ENCODE results near the gene UTS2R. TPM values are rescaled to one million over a fixed set of nuclear protein-coding genes. Genes with fewer than 3 reads are reported as not detected.
"Not testable (repeated sequence)": the region's sequence is repeated elsewhere in the genome, so short reads cannot be mapped to it uniquely, and the experiment has no call there.

The UTS2R gene
- total RNA-seq, 1 donor from 2014 or later: not detected

DNA sequence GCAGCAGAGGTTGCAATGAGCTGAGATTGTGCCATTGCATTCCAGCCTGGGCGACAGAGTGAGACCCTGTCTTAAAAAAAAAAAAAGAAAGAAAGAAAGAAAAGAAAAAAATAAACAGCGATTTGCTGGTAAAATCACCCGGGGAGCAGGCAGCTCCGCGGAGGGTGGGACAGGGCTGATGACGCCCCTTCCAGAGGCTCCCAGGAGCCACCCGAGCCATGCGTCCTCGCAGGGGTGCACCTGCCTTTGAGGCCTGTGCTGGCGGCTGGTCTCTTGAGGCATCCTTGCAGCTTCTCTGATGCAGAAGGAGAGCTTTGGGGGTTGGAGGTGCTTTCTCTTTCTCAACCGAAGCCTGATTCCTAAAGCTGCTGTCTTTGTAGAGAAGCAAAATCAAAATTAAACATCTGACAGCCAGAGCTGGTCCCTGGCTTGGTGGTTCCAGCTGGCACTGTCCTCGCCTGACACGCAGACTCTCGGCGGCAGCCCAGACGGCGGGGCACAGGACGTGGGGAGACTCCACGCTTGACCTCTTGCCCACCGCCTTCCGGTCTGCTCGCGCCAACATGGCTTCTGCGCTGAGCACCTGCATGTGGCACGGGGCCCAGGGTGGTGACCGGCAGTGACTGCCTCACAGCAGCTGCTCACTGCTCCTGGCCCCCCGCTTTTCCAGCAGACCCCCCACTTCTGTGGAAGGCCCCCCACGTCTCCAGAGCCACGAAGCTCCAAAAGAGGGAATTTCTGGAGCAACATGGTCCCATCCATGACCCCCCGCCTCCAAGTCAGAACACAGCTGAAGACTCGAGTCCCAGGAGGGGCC, 6.6 kb downstream of the UTS2R start:
- H3K36me3 Mint-ChIP-seq (ENCODE audit: low read depth): no peaks in the 10 kb centered on the region
- no peaks in the 10 kb centered on the region for H3K9me3 Mint-ChIP-seq
- H3K27me3 Mint-ChIP-seq (ENCODE audit: insufficient read depth): peaks cover 34% of the 10 kb centered on the region
- DNase-seq (ENCODE audit: low spot score): no peak
- no peak overlapping the region for H3K27ac Mint-ChIP-seq
- intact Hi-C loops (cut with micrococcal nuclease): no loop called here
- no peak overlapping the region for H3K4me3 Mint-ChIP-seq
- H3K4me1 Mint-ChIP-seq (ENCODE audit: low read depth): peaks cover 4% of the 10 kb centered on the region

DNA sequence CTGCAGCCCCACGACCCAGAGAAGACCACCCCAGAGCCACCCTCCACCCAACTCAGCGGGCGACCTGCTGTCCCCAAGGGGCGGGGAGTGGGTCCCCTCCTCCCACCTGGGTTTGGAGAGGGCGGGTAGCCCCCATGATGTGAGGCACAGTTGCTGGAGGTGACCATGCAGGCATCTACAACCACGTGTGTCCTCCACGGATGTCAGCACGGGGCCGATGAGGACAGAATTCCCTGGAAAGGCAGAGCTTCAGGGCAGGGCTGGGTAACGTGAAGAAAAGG, 7.1 kb downstream of the UTS2R start:
- Mint-ChIP-seq H3K36me3 (ENCODE audit: low read depth) (no peaks in the 10 kb centered on the region), H3K9me3 (no peaks in the 10 kb centered on the region), H3K27me3 (ENCODE audit: insufficient read depth) (peaks cover 29% of the 10 kb centered on the region), H3K4me1 (ENCODE audit: low read depth) (no peaks in the 10 kb centered on the region), H3K4me3 (no peak overlapping the region), H3K27ac (no peak overlapping the region)
- DNase-seq (ENCODE audit: low spot score): no peak
- intact Hi-C loops (cut with micrococcal nuclease): no loop called here

DNA sequence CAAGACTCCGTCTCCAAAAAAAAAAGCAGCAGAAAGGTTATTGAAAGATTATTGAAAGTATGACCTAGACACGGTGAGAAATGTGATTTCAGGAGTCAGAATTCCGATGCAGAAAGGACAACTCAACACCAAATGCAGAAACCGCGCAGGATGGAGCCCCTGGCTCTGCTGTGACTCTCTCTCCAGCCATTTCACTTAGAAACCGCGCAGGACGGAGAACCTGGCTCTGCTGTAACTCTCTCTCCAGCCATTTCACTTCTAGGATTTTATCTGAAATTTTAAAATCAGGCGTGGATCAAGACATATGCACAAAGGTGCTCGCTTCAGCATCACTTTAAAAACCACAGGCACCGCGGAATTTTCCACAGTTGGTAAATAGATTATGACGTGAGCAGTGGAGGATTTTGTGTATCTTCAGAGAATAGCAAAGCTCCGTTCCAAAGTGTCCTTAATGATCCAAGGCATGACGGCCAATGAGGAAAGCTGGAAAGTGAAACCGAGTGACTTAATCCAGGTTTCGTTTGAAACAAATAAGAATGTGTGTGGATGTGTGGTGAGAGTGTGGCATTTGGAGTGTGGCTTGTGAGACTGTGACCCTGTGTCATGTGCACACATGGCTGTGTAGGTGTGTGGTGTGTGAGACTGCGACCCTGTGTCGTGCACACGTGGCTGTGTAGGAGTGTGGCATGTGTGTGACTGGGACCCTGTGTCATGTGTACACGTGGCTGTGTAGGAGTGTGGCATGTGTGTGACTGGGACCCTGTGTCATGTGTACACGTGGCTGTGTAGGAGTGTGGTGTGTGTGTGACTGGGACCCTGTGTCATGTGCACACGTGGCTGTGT, 9.5 kb downstream of the UTS2R start:
- Mint-ChIP-seq H3K4me3 (no peak overlapping the region), H3K4me1 (ENCODE audit: low read depth) (no peaks in the 10 kb centered on the region), H3K9me3 (no peaks in the 10 kb centered on the region), H3K36me3 (ENCODE audit: low read depth) (no peaks in the 10 kb centered on the region), H3K27me3 (ENCODE audit: insufficient read depth) (peaks cover 23% of the 10 kb centered on the region), H3K27ac (no peak overlapping the region)
- intact Hi-C loops (cut with micrococcal nuclease): no loop called here
- DNase-seq (ENCODE audit: low spot score): no peak

DNA sequence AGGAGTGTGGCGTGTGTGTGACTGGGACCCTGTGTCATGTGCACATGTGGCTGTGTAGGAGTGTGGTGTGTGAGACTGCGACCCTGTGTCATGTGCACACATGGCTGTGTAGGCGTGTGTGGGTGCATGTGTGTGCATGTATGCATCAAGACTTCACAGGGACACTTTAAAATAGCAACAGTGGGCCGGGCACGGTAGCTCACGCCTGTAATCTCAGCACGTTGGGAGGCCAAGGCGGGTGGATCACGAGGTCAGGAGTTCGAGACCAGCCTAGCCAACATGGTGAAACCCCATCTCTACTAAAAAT, 10.1 kb downstream of the UTS2R start:
- DNase-seq (ENCODE audit: low spot score); intact Hi-C loops (cut with micrococcal nuclease); H3K4me3 Mint-ChIP-seq; H3K9me3 Mint-ChIP-seq; H3K36me3 Mint-ChIP-seq (ENCODE audit: low read depth); H3K4me1 Mint-ChIP-seq (ENCODE audit: low read depth); H3K27ac Mint-ChIP-seq: not testable (repeated sequence)
- peaks cover 19% of the 10 kb centered on the region for H3K27me3 Mint-ChIP-seq (ENCODE audit: insufficient read depth)

DNA sequence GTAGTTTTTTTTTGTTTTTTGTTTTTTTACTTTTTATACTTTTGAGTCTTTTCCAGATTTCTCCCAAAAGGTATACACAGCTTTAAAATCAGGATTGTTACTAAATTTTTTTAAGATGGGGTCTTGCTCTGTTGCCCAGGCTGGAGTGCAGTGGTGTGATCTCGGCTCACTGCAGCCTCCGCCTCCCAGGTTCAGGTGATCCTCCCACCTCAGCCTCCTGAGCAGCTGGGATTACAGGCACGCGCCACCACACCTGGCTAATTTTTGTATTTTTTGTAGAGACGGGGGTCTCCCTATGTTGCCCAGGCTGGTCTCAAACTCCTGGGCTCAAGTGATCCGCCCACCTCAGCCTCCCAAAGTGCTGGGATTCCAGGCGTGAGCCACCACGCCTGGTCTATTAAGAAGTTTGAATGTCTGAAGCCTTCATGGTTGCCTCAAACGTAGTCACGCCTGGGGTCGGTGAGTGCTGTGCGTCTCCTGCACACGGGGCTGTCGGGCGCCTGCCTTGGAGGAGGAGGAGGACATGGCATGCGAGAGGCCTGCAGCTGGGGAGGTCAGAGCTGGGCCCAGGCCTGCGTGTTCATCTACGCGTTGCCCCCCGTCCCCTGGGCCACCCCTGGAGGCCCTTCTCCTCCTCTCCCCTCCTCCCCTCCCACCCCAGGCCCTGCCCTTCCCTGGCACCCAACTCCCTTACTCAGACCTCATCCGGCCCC, 10.8 kb downstream of the UTS2R start:
- H3K4me1 Mint-ChIP-seq (ENCODE audit: low read depth); H3K4me3 Mint-ChIP-seq; intact Hi-C loops (cut with micrococcal nuclease); H3K36me3 Mint-ChIP-seq (ENCODE audit: low read depth); DNase-seq (ENCODE audit: low spot score); H3K9me3 Mint-ChIP-seq; H3K27ac Mint-ChIP-seq: not testable (repeated sequence)
- peaks cover 18% of the 10 kb centered on the region for H3K27me3 Mint-ChIP-seq (ENCODE audit: insufficient read depth)

DNA sequence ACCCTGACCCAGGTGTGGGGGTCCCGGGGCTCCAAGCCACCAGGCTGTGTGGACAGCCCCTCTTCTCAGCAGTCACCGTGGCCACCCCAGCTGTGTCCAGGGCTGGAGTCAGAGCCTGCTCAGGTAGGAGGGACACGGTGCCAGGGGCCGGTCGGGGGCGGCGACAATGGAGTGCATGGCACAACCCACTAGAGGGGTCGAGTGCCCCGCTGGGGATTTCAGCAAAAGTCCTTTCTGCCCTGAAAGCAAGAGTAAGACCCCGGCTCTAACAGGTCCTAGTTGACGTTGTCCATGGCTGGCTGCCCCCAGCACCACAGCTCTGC, 11.3 kb downstream of the UTS2R start:
- Mint-ChIP-seq H3K4me1 (ENCODE audit: low read depth) (peaks cover 4% of the 10 kb centered on the region), H3K36me3 (ENCODE audit: low read depth) (no peaks in the 10 kb centered on the region), H3K4me3 (no peak overlapping the region), H3K9me3 (no peaks in the 10 kb centered on the region), H3K27ac (no peak overlapping the region), H3K27me3 (ENCODE audit: insufficient read depth) (peaks cover 13% of the 10 kb centered on the region)
- no peak for DNase-seq (ENCODE audit: low spot score)
- intact Hi-C loops (cut with micrococcal nuclease): no loop called here

DNA sequence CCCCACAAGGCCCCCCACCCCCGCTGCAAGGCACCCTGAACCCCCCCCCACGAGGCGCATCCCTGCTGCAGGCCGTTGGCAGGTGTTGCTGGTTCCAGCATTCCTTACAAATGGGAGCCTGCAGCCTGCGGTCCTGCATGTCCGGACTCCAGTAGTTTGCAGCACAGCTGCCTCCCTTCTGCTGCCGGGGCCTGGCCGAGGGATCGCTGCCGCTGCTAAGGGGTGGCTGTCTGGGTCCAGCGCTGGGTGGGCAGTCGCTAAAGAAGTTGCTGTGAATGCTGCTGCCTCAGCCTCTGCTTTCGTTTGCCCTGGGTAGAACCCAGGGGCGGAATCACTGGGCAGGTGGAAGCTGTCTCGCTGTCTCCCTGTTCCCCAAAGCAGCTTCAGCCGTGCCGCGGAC, 11.8 kb downstream of the UTS2R start:
- no peaks in the 10 kb centered on the region for H3K36me3 Mint-ChIP-seq (ENCODE audit: low read depth)
- peaks cover 9% of the 10 kb centered on the region for H3K27me3 Mint-ChIP-seq (ENCODE audit: insufficient read depth)
- H3K4me3 Mint-ChIP-seq: no peak overlapping the region
- H3K27ac Mint-ChIP-seq: no peak overlapping the region
- H3K4me1 Mint-ChIP-seq (ENCODE audit: low read depth): peaks cover 4% of the 10 kb centered on the region
- no peak for DNase-seq (ENCODE audit: low spot score)
- H3K9me3 Mint-ChIP-seq: no peaks in the 10 kb centered on the region
- intact Hi-C loops (cut with micrococcal nuclease): no loop called here

DNA sequence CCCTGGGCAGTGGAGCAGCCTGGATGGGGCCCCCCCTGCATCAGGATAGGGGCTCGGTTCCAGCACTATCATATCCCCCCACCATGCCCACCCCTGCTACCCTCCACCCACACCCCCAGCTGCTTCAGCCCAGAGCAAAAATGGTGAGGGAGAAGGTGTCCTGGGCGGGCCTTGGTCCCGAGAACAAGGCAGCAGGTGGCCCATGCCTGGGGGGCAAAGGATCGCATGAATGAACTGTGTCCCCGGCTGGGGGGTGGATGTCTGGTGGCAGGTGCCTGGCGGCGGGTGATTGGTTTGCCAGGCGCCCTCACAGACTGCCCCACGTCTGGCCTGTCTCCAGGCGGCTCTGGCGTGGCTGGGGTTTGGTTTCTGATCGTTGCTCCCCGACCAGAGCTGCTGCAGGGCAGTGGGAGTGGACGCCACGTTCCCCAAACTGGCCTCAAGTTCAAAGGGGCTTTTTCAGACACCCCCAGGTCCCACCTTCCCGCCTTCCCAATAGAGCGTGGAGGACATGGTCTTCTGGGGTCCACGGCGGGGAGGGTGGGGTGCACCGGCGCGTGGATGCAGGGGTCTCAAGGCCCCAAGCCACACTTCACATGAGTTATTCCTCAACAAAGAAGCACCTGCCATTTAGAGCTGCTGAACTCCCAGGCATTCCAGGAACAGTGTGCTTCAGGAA, 12.6 kb downstream of the UTS2R start:
- Mint-ChIP-seq H3K9me3 (no peaks in the 10 kb centered on the region), H3K36me3 (ENCODE audit: low read depth) (no peaks in the 10 kb centered on the region), H3K4me3 (no peak overlapping the region), H3K27me3 (ENCODE audit: insufficient read depth) (peaks cover 8% of the 10 kb centered on the region), H3K27ac (no peak overlapping the region), H3K4me1 (ENCODE audit: low read depth) (peaks cover 4% of the 10 kb centered on the region)
- no peak for DNase-seq (ENCODE audit: low spot score)
- intact Hi-C loops (cut with micrococcal nuclease): no loop called here

DNA sequence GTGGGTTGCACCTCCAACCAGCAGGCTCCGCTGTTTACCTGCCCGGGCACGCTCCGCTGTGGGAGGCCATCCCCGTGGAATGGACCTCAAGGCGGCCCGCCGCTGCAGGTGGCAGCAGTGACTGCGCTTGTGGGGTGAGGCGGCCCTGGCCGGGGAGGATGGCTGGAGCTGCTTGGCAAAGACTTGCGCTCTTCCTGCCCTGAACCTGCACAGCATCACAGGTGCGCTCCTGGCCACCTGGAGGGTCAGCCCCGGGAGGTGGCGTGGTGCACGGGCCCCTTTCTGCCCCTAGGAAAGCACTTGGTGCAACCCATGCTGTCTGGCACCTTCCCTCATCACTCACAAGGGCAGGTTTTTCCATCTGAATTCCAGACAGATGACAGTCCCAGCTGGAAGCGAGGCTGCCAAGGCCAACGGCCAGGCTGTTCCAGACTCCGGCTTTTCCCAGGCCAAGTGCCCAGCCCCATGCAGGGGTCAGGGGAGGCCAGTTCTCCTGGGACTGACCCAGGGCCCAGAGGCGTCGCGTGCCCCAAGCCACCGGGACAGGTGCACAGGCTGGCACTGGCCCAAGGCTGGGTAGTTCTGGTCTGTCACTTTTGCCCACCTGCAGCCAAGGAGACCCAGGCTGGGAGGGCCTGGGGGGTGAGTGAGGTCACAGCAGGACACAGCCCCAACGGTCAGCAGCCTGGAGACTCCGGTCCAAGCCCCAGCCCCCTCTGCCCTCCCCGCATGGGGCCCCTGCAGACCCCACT, 13.3 kb downstream of the UTS2R start:
- no peak for DNase-seq (ENCODE audit: low spot score)
- no peaks in the 10 kb centered on the region for H3K9me3 Mint-ChIP-seq
- H3K4me1 Mint-ChIP-seq (ENCODE audit: low read depth): peaks cover 4% of the 10 kb centered on the region
- no peak overlapping the region for H3K4me3 Mint-ChIP-seq
- intact Hi-C loops (cut with micrococcal nuclease): no loop called here
- H3K36me3 Mint-ChIP-seq (ENCODE audit: low read depth): no peaks in the 10 kb centered on the region
- H3K27me3 Mint-ChIP-seq (ENCODE audit: insufficient read depth): peaks cover 3% of the 10 kb centered on the region
- no peak overlapping the region for H3K27ac Mint-ChIP-seq

DNA sequence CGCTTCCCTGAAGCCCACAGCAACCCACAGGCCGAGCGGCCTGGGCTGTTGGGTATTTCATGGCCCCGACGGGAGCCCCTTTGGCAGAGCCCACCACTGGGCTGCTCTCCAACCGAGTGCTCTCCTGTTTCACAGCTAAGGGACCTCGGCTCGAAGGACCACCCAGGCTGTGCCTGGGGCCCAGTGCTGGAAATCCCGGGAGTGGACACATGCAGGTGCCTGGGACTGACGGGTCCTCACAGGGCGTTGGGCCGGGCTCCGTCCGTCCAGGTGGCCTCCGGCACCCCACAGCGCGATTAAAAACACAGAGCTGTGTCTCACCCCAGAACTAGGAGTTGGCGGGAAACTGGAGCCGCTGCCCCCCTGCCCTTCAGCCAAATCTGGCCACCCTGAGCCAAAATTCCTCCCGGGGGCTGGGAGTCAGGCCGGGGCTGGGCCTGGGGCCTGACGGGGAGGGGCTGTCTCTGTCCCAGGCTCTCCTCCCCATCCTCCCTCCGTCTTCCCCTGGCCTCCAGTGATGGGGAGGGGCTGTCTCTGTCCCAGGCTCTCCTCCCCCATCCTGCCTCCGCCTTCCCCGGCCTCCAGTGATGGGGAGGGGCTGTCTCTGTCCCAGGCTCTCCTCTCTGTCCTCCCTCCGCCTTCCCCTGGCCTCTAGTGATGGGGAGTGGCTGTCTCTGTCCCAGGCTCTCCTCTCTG, 14.1 kb downstream of the UTS2R start:
- no peaks in the 10 kb centered on the region for H3K36me3 Mint-ChIP-seq (ENCODE audit: low read depth)
- H3K4me3 Mint-ChIP-seq: no peak overlapping the region
- H3K9me3 Mint-ChIP-seq: no peaks in the 10 kb centered on the region
- no peaks in the 10 kb centered on the region for H3K27me3 Mint-ChIP-seq (ENCODE audit: insufficient read depth)
- peaks cover 4% of the 10 kb centered on the region for H3K4me1 Mint-ChIP-seq (ENCODE audit: low read depth)
- no peak overlapping the region for H3K27ac Mint-ChIP-seq
- DNase-seq (ENCODE audit: low spot score): no peak
- intact Hi-C loops (cut with micrococcal nuclease): no loop called here

DNA sequence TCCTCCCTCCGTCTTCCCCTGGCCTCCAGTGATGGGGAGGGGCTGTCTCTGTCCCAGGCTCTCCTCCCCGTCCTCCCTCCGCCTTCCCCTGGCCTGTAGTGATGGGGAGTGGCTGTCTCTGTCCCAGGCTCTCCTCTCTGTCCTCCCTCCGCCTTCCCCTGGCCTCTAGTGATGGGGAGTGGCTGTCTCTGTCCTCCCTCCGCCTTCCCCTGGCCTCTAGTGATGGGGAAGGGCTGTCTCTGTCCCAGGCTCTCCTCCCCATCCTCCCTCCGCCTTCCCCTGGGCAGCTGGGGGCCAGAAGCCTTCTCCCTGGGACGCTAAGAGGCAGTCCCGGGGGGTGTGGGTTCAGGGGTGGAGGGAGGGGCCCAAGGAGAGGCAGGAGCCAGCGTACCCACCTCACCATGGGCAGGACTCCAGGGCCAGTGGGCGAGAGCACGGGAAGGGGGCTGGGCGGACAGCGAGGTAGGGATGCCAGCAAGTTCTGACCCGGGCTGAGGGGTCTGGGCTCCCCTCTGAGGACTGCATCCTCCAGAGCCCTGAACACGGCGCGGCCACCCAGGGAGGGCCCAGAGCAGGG, 14.8 kb downstream of the UTS2R start:
- no peak for DNase-seq (ENCODE audit: low spot score)
- no peaks in the 10 kb centered on the region for H3K36me3 Mint-ChIP-seq (ENCODE audit: low read depth)
- intact Hi-C loops (cut with micrococcal nuclease): no loop called here
- H3K4me1 Mint-ChIP-seq (ENCODE audit: low read depth): peaks cover 4% of the 10 kb centered on the region
- H3K27me3 Mint-ChIP-seq (ENCODE audit: insufficient read depth): no peaks in the 10 kb centered on the region
- H3K27ac Mint-ChIP-seq: no peak overlapping the region
- H3K4me3 Mint-ChIP-seq: no peak overlapping the region
- no peaks in the 10 kb centered on the region for H3K9me3 Mint-ChIP-seq

All from activated T-helper 1 cell treated with anti-CD3 and anti-CD28 coated beads, Interleukin-12 subunit alpha, Interleukin-12 subunit beta, Interleukin-2, Interleukin-4 antibody, amounts not matched to agents 30 ng/mL and 10 ng/mL and 1 ng/mL, durations not matched to agents 14 hours and 24 hours and 36 hours (primary cell).